GM23248 (cell line): Measurements from ENCODE around the gene MIA2.

Experiments used
- EZH2 ChIP-seq: fragments of 200-600 bp; sonication (generic); IDR thresholded peaks from 2 replicates; pipeline ENCODE4 v1.6.1; 2018; ENCODE audit warnings: antibody characterized with exemption, mild to moderate bottlenecking; ENCODE audit not compliant: insufficient read depth, poor library complexity, severe bottlenecking
- EZH2phosphoT487 ChIP-seq: fragments of 200-600 bp; sonication (generic); IDR thresholded peaks from 2 replicates; pipeline ENCODE4 v1.6.1; 2018; ENCODE audit warnings: antibody characterized with exemption, moderate library complexity, mild to moderate bottlenecking, low read depth; ENCODE audit not compliant: insufficient read depth

DNA sequence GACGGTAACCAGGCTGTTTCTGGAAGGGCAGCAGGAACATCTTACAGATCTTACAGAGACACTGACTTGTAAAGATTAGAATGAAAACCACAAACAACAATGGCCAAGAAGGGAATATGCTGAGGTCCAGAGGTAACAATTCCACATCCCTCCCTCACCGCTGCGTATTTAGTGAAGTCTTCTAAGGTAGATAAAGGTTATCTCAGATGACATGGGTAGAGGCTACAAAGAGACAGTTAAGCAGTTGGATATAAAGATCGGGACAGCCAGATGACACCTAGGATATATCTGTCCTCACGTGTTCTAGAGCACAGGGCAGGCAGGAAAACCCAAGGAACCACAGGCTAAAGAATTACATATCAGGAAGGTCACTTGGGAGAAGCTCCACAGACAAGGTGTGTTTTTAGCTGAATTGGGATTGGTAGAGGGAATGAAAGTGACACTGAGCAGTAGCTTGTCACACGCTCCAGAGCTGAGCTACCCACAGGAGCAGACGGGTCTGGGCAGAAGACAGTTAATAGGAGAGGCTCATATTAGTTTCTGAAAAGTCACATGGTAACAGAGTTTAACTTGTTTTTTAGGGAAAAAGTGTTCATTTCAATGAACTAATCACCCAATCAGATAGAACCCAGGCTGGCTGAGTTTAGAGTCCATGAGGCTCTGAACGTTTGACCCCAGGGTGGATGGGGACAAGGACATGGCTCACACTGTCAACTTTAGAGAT, 83.3 kb downstream of the MIA2 start:
- no peak for TF ChIP-seq EZH2
- TF ChIP-seq EZH2phosphoT487: no peak
